A172 (cell line): ENCODE measurements around the gene SLC7A6OS. TPM values are rescaled to one million over a fixed set of nuclear protein-coding genes. Genes with fewer than 3 reads are reported as not detected.
A peak's percentile ranks its signal among the peaks of the same experiment; 100 is the strongest.

Experiments used
- DNase-seq: peaks from one replicate; pipeline ENCODE4 v3.0.0-alpha.2; 2015; ENCODE audit warnings: low spot score
- total RNA-seq: library from RNA; depleted of rRNA; stranded (reverse); fragments of >200 nt; shearing (Covaris generic); gene quantifications from 2 replicates; pipeline ENCODE4 v1.2.3, GENCODE V29; 2014

The SLC7A6OS gene
- total RNA-seq, 1 experiment from 2014 or later: 19.0 TPM

DNA sequence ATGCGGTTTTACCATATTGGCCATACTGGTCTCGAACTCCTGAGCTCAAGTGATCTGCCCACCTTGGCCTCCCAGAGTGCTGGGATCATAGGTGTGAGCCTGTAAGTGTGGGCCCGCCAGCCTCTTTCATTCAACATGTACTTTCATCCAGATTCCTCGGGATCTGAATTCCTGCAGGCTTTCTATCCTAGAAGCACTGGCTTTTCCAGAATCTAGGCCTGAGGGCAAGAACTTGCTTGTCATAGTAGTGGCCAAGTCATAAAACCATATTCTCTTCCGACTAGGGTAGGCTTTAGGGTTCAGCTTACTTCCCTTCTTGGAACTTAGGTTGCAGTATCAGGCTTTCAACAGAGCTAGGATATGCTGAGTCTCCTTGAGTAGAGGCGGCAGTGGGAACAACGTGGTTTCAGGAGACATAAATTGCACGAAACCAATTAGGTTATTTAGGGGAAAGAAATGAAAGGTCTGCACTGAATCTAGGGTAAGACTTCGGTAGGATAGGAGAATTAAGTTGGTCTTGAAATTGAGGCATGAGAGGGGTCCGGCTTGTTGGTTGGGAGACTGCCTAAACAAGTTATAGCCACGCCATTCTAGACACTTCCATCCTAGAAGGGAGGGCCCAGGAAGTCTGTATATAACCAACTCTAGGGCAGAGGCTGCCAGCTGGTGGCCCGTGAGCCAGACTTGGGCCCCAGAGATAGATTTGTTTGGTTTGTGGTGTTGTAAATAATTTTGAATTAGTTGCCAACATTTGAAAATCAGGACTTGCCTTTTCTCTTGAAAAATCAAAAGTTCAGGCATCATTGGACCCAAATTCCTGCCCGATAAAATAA is 30.8 kb downstream of the SLC7A6OS start:
- no peak for DNase-seq

DNA sequence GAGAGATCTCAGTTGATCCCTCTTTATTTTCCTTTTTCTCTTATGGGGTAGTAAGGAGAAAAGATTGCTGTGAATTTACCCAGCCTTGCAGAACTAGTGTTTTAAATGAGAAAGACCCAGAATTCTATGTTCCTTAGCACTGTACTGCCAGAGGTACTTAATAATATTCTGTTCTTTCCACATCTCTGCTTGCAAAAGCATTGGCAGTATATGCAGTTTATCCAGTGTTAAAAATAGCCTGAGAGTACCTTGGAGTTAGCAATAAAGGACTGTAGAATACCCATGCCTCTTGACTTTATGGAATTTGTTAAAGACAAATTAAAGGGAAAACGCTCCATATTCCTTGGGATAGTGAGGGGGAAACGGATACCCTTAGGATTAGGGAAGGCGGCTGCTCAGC is 34.5 kb downstream of the SLC7A6OS start:
- no peak for DNase-seq

DNA sequence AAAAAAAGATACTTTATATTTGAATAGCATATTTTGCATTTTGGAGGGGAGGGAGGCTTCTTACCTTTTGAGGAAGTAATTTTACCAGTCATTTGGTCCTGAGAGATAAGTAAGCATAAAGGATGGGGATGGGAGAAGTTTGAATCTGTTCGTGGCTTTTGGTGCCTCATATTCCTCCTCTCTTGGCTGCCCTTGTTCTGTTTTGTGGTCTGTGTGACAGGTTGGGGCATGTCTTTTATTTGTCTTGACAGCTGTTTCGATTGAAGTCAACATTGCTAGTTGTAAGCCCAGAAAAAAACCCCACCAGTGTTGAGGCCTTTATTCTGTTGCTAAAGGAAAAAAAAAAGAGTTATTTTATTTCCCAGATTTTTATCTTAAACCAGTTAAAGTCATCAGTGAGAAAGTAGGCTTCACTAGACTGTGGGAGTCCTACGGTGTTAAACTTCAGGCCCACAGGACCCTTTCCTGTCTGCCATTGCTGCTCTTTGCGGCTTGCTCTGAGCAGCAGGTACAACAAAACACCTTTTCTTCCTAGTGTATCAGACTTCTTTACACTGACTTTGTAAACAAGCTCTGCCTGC is 35.0 kb downstream of the SLC7A6OS start:
- DNase-seq: no peak

DNA sequence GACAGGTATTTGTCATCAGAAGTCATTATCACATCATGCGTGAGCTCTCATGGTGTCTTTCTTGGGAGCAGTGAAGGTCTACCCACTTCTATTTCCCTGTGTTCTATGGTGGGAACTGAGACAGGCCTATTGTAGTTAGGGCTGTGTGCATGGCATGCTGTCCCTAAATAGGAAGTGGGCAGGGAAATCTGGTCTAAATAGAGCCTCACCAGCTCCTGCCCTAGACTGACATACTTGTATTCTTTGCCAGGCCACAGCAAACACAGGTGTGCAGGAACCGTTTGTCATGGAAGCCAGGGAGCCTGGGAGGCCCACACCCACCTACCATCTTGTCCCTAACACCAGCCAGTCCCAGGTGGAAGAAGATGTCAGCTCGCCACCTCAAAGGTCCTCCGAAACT is 36.3 kb downstream of the SLC7A6OS start:
- no peak for DNase-seq

DNA sequence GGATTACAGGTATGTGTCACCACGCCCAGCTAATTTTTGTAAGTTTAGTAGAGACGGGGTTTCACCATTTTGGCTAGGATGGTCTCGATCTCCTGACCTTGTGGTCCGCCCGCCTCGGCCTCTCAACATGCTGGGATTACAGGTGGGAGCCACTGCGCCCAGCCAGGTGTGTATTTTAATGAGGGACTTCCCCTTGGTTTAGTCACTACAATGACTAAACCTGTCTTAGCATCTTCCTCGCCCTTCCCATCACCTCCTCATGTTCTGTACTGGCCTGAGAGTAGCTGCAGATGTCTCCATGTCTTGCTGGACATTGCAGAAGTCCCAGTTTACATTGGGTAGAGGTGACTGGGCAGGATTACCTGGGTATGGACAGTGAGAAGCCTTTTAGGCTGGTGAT is 36.9 kb downstream of the SLC7A6OS start:
- no peak for DNase-seq

DNA sequence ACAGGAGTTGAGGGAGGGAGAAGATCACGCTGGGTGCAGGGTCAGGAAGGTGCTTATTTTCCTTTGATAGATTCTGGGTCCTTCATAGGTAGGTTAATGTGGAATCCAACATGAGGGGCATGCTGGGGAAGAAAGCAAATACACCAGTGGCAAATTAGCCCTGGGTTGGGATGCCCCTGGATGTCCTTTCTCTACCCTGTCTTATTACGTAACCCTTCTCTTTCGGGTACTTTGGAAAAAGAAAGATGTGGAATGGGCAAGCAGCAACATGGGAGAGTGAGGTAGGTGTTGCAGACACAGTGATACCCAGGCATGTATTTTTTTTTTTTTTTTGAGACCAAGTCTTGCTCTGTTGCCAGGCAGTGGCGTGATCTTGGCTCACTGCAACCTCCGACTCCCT is 37.3 kb downstream of the SLC7A6OS start:
- DNase-seq: no peak

DNA sequence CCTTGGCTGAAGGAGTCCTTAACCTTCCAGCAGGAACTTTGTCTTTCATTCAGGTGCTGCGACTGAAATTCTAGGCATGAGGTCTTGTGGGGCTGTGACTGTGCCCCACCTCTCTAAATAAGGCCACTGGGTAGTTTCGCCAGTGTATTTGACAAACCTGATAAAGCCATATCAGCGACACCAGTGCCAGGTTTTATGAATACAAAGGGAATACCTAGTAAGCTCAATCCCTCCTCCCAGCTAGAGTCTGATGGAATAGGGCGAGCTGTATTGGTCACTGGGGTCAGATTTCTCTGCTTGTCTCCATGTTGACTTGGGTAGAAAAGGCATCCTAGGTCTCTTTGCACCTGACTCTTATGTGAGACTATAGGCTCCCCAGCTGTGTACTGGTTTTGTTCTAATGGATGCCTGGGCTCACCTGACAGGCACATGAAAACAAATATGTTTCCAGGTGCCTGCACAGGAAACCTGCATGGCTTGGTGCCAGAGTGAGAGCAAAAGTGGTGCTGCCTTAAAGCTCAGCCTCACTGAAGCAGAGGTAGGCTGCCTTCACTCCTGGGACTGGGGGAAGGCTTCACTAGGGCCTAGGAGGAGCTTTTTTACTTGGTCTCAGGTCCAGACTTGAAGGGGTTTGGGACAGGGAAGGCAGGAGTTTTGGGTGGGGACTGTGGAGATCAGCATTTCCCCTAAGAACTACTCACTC is 38.1 kb downstream of the SLC7A6OS start:
- no peak for DNase-seq

DNA sequence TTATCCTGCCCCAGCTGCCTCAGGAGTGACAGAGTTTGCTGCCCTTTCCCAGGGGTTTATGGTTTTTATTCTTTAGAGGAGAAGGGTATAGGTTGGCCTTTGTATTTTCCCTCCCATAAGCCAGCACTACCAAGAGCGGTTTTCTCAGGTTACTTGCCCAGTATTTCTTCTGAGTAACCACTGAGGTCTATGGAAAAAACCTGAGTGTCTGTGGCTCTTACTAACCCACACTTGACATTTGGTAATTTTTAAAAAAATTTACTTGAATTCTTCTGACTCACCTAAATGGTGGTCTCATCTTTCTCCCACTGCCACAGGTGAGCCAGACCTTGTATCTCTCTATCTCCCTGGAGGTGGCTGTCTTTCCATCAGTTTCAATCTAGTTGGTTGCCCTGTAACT is 40.4 kb downstream of the SLC7A6OS start:
- no peak for DNase-seq

DNA sequence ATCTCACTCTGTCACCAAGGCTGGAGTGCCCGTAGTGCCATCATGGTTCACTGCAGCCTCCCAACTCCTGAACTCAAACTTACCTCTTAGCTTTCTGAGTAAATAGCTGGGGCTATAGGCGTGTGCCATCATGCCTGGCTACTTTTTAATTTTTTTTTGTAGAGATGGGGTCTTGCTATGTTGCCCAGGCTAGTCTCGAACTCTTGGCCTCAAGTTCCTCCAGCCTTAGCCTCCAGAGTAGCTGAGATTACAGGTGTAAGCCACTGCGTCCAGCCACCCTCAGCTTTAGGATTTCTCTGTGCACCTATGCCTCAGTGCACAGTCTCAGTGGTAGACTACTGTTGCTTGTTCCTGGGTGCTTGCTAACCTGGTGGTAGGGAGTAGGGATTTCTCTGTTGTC is 41.0 kb downstream of the SLC7A6OS start:
- no peak for DNase-seq

DNA sequence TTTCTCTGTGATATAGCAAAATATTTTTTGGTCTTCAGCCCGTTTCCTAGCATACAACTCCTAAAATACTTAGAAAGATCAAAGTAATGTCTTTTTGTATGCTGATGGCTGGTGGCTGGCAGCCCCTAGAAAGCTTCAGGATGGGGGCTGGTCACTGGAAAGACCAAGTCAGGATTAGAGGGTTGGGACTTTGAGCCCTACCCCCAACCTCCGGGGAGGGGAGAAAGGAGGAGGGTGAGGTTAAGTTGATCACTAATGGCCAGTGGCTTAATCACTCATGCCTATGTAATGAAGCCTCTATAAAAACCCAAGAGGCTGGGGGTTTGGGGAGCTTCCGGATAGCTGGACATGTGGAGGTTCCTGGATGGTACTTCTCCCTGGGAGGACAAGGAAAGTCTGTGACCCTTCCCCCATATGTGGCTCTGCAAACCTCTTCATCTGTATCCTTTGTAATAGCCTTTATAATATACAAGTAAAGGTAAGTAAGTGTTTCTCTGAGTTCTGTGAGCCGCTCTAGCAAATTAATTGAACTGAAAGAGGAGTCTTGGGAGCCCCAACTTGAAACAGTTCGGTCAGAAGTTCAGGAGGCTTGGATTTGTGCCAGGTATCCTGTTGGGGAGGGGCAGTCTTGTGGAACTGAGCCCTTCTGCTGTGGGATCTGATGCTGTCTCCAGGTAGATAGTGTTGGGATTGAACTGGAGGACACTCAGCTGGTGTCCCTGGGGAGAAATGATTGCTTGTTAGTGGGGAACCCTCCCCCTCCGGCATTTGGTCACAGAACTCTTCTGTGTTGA is 42.9 kb downstream of the SLC7A6OS start:
- no peak for DNase-seq

DNA sequence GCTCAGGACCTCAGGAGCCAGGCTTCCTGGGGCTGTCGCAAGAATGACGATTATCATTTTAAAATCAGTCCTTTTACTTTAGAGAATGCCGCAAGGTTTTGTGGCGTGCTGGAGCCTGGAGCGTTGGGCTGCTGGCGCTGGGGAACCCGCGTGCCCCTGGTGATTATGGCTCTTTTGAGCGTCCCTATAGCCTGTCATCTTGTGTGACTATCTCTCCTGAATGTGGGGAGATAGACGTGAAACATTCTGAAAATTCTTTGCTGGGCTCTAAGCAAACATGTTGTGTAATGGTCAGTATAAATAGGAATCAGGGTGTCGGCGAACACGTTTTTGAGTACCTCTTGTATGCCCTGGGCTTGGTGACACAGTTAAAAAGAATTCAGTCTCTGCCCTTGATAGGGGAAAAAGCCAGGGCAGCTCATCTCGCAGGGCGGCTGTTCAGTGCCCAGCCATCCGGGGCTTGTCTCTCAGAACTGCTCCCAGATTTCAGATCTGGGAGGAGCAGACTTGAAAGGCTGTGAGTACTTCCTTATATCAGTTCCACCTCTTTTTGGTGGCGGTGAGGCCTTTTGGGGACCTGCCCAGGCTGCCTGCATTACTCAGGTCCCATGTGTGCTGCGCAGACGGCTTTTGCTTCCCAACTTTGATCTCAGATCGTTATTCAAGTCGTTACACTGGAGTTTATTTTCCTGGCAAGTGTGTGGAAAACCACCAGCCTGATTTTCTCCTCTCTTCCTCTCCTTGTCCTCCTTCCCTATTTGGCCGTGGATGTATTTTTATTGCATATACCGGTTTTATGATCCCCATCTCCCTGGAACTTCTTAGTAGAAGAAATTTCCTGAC is 45.4 kb downstream of the SLC7A6OS start:
- peak; percentile 80 for DNase-seq

DNA sequence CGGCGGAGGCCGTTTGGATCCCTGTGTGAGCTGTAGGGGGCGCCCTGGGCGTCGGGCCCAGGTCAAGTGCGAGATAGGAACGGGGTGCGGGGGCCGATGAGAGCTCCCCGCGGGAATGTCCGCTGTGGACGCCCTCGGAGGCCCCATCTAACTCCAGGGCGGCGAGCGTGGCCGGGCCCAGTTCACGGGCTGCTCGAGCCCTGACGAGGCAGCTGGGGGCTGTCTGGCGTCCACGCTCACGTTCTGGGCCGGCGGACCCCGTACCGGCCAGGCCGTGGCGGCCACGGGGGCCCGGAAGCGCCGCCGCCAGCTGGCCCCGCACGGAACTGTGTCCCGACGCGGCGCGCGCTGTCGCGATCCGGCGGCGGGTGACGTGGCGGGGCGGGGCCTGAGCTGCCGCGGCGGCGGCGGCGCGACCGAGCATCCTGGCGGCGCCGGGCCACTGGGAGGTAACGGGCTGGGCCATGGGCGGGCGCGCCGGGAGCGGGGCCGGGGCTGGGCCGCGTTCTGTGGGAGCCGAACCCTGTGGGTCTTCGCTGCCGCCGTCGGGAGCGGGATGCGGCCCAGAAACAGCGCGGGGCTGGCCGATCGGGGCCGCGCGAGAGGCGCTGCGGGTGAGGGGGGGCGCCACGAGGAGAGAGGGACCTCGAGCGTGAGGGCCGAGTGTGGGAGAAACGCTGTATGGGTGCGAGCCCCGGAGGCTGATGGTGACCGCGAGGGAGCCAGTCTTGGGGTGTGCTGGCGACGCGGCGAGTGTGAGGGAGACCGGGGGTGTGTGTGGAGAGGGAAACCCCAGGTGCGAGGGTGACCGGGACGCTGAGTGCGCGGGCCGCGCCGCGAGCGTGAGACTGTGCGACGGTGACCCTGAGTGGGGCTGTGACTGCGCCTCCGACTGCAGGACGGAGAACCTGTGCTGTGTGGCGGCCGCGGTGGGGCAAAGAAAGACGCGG is 46.3 kb downstream of the SLC7A6OS start, which contains the start of gene SLC7A6:
Gene SLC7A6, plus strand, starts transcription at position 399 of the 950 bp plus-strand sequence. CDS start 10,201 bp downstream, outside the sequence.
- DNase-seq: peak; percentile 68

DNA sequence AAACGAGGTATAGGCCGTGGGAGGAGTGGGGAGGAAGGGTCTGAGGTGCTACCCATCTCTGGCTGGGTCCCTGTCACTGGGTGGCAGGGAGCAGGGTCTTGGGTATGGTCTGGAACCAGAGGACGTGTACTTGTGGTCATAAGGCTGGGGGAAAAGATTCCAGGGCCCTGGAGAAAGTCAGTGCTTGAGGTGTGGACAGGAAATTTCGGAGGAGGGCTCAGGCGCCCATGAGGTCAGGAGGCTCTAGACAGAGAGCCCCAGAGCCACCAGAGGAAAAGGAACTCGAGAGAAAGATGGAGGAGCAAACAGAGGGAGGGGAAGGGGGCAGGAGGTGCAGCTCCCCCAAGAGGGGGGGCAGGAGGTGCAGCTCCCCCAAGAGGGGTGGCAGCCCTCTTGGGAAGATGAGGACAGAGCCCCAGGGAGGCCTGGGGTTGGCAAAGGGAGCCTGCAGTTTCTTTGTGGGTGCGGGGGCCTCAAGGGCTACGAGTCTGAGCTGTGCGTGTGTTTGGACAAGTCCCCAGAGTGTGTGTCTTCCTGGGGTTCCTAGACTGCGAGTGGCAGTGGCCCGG is 47.1 kb downstream of the SLC7A6OS start:
- DNase-seq: no peak

DNA sequence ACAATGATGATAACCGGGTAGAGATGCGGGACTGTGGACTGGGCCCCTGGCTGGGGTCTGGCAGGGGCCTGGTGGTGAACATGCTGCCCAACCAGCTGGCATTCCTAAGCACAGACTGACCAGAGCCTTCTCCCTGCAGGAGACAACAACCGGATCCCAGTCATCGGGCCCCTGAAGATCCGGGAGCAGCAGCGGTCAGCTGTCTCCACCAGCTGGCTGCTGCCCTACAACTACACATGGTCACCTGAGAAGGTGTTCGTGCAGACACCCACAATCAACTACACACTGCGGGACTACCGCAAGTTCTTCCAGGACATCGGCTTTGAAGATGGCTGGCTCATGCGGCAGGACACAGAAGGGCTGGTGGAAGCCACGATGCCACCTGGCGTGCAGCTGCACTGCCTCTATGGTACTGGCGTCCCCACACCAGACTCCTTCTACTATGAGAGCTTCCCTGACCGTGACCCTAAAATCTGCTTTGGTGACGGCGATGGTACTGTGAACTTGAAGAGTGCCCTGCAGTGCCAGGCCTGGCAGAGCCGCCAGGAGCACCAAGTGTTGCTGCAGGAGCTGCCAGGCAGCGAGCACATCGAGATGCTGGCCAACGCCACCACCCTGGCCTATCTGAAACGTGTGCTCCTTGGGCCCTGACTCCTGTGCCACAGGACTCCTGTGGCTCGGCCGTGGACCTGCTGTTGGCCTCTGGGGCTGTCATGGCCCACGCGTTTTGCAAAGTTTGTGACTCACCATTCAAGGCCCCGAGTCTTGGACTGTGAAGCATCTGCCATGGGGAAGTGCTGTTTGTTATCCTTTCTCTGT is 51.5 kb downstream of the SLC7A6OS start:
- no peak for DNase-seq

DNA sequence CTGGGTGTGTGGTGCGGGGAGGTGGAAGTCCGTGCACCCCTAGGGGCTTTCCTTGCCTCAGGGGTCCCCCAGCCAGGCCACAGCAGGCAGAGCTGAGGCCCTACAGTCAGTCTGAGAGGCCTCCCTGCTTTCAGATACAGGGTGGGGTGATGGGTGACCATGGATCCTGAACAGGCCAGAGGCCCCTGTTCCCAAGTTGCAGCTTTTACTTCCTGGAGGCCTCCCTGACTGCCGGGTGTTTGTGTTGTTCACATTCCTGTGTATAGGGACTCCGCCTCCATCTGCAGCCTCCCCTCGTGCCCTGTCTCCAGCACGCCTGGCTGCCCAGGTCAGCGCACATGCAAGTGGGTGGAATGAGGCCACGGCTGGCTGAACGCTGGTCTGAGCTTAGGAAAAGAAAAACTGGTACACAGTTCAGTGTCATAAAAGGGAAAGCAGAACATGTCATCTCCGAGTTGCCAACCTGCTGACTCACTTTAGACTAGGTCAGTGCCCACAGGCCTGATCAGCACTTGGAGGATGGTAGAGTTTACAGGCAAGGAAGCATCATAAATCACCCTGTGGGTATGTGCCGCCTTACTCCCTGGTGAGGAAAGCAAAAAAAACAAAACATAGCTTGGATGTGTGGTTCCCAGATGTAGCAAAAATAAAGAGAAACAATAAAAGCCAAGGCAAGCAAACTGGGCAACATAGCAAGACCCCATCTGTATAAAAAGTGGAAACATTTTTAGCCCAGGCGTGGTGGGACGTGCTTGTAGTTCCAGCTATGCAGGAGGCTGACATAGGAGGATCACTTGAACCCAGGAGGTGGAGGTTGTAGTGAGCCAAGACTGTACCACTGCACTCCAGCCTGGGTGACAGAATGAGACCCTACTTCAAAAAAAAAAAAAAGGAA is 52.6 kb downstream of the SLC7A6OS start:
- peak; percentile 97 for DNase-seq

DNA sequence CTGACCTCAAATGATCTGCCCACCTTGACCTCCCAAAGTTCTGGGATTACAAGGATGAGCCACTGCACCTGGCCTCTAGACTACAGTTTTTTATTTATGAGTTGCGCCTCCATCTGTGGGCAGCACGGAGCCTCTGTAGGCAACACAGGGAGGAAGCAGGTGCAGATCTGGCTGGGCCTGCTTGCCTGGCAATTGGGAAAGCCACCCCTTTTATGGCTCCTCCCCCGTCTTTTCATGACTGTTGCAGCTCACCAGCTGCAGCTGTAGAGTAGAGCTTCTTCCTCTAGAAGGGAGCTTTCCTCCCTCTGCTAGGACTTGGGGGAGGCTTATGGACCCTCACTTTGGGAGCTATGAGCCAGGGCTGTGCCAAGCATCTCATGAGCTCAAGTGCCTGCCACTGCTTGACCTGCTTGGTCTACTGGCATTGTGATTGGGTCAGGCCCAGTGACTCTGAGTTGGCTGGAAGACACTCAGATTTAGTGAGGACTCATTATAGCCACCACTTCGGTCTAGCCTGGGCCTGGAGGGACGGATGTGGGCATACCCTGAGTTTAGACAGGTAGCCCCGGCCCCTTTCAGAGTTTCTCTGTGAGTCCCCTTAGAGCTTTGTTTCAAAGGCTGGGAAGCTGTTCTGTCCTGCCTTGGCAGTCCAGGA is 53.4 kb downstream of the SLC7A6OS start:
- DNase-seq: peak; percentile 49

DNA sequence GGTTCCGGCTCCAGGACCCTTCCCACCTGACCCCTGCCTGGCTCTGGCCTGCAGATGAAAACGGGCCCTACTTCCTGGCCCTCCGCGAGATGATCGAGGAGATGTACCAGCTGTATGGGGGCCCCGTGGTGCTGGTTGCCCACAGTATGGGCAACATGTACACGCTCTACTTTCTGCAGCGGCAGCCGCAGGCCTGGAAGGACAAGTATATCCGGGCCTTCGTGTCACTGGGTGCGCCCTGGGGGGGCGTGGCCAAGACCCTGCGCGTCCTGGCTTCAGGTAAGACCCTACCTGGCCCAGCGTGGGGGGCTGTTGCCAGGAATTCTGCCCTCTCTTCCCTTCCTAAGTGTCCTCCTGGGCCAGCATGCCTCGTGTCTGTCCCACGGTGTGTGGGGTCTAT is 55.0 kb downstream of the SLC7A6OS start:
- DNase-seq: no peak
